Right cardiac atrium (tissue), 5 donors: Measurements from ENCODE around the gene AEBP2. TPM values are rescaled to one million over a fixed set of nuclear protein-coding genes. Genes with fewer than 3 reads are reported as not detected.

Experiments
- ATAC-seq, 2 donors: fragments of 200-7000 bp; cut with Tn5 transposase; one replicate each; pipeline versions ENCODE4 v1.8.0 to v1.9.1; 2020; ENCODE audit warnings: moderate library complexity in 2 of 2, mild to moderate bottlenecking in 1 of 2
- DNase-seq, 3 donors: peaks; one replicate each; pipeline ENCODE4 v3.0.0-alpha.2; 2020
- H3K27ac ChIP-seq: one replicate; pipeline ENCODE4 v1.5.1; 2013; ENCODE audit warnings: mild to moderate bottlenecking, low read length, control low read depth, moderate library complexity
- H3K27me3 ChIP-seq: one replicate; pipeline ENCODE4 v1.6.1; 2013; ENCODE audit not compliant: control insufficient read depth, insufficient read depth
- H3K4me1 ChIP-seq: one replicate; pipeline ENCODE4 v1.6.1; 2013; ENCODE audit warnings: low read length; ENCODE audit not compliant: control insufficient read depth, insufficient read depth
- H3K4me3 ChIP-seq: one replicate; pipeline ENCODE4 v1.5.1; 2013; ENCODE audit warnings: low read length, control low read depth
- H3K9me3 ChIP-seq: one replicate; pipeline ENCODE4 v1.6.1; 2013; ENCODE audit warnings: low read length; ENCODE audit not compliant: control insufficient read depth
- WGBS: extraction: QIAGEN DNeasy Blood & Tissue Kit; methylation state at CpG from one replicate; pipeline ENCODE4 v1.1.7; 2013; 5-methylcytosine and 5-hydroxymethylcytosine counted together
- intact Hi-C, 4 donors: fragments of 100-400 bp; cut with DNase I; formaldehyde crosslinking; loops; one replicate each; pipeline versions ENCODE4 v1.11.0 to v1.14.0; 2022 to 2023
- polyA plus RNA-seq: library from polyadenylated mRNA; stranded (reverse); fragments of 200-250 nt; gene quantifications from one replicate; pipeline ENCODE4 v1.2.3, GENCODE V29; 2013
- total RNA-seq, 4 donors: library from RNA; stranded (reverse); fragmentation: NEBNext Ultra II Directional; extraction: Animal tissue kit (Norgen Biotek cat#: 25700); gene quantifications; one replicate each; pipeline ENCODE4 v1.2.1, GENCODE V29; 2021
- donor health status: healthy with polysubstance abuse.
- donor health status: DM: no; HTN: yes; CAD: no.
- donor health status: DM: no; HTN: no; CAD: no.
- donor health status: DM: no; HTN: yes; CAD: no; lungs with severe emphysema.
- donor health status: DM: yes; HTN: yes; CAD: no.

The AEBP2 gene
- total and polyA plus RNA-seq, 5 donors = 11.9 to 35.3 (median 34.0) TPM

- H3K27me3 ChIP-seq = no peaks in the 10 kb centered on the region
- ATAC-seq = peak; percentile 55 to 68
- no peaks in the 10 kb centered on the region for H3K4me1 ChIP-seq
- H3K27ac ChIP-seq = peak overlapping the region; percentile 84
- peak; percentile 54 to 83 (median 82) for DNase-seq
- H3K9me3 ChIP-seq = no peaks in the 10 kb centered on the region
- H3K4me3 ChIP-seq = peak overlapping the region; percentile 76
- WGBS = under 1% methylated on average over 71 of the region's 71 CpGs
- intact Hi-C loops = no loop called here
These were observed 947 bp downstream of the AEBP2 start for GRCh38 chr12:19440019-19440858.

GRCh38 chr12:19440916-19441315 lies 1.6 kb downstream of the AEBP2 start:
- Histone ChIP-seq H3K9me3 (no peaks in the 10 kb centered on the region), H3K27ac (no peak overlapping the region), H3K27me3 (no peaks in the 10 kb centered on the region), H3K4me1 (no peaks in the 10 kb centered on the region), H3K4me3 (peak overlapping the region; percentile 76)
- intact Hi-C loops = no loop called here
- ATAC-seq = no peak
- no peak for DNase-seq
- WGBS = 8% methylated on average over 8 of the region's 8 CpGs

- Histone ChIP-seq H3K27me3 (no peaks in the 10 kb centered on the region), H3K9me3 (no peaks in the 10 kb centered on the region), H3K4me1 (peaks cover under 1% of the 10 kb centered on the region), H3K4me3 (no peak overlapping the region), H3K27ac (no peak overlapping the region)
- intact Hi-C loops = no loop called here
- DNase-seq (no peak), ATAC-seq (no peak)
- 91% methylated on average over 4 of the region's 4 CpGs for WGBS
These were observed 4.3 kb downstream of the AEBP2 start for GRCh38 chr12:19443585-19443984.

GRCh38 chr12:19444097-19444496 lies 4.8 kb downstream of the AEBP2 start:
- Histone ChIP-seq H3K27me3 (no peaks in the 10 kb centered on the region), H3K4me3 (no peak overlapping the region), H3K9me3 (no peaks in the 10 kb centered on the region), H3K27ac (no peak overlapping the region), H3K4me1 (peaks cover 2% of the 10 kb centered on the region)
- DNase-seq (no peak), ATAC-seq (no peak)
- 57% methylated on average over 3 of the region's 3 CpGs for whole genome bisulfite sequencing
- intact Hi-C loops = no loop called here

- Histone ChIP-seq H3K9me3 (no peaks in the 10 kb centered on the region), H3K4me3 (no peak overlapping the region), H3K27me3 (no peaks in the 10 kb centered on the region), H3K27ac (no peak overlapping the region), H3K4me1 (peaks cover 5% of the 10 kb centered on the region)
- DNase-seq = no peak
- ATAC-seq = no peak
- intact Hi-C loops = no loop called here
- 79% methylated on average over 8 of the region's 8 CpGs for WGBS
These were observed 8.1 kb downstream of the AEBP2 start for GRCh38 chr12:19447386-19447785.

GRCh38 chr12:19449814-19450213 lies 10.5 kb downstream of the AEBP2 start:
- no peaks in the 10 kb centered on the region for H3K9me3 ChIP-seq
- DNase-seq (no peak), ATAC-seq (no peak)
- 83% methylated on average over 4 of the region's 4 CpGs for WGBS
- H3K4me3 ChIP-seq = no peak overlapping the region
- no peak overlapping the region for H3K27ac ChIP-seq
- intact Hi-C loops = no loop called here
- no peaks in the 10 kb centered on the region for H3K27me3 ChIP-seq
- peaks cover 5% of the 10 kb centered on the region for H3K4me1 ChIP-seq

GRCh38 chr12:19450362-19450761 lies 11.1 kb downstream of the AEBP2 start:
- Histone ChIP-seq H3K27ac (no peak overlapping the region), H3K9me3 (no peaks in the 10 kb centered on the region), H3K27me3 (no peaks in the 10 kb centered on the region), H3K4me1 (peaks cover 5% of the 10 kb centered on the region), H3K4me3 (no peak overlapping the region)
- ATAC-seq (no peak), DNase-seq (no peak)
- intact Hi-C loops = no loop called here
- WGBS = 74% methylated on average over 4 of the region's 4 CpGs

GRCh38 chr12:19451196-19451595 lies 11.9 kb downstream of the AEBP2 start:
- H3K4me3 ChIP-seq = no peak overlapping the region
- DNase-seq = no peak
- peaks cover 5% of the 10 kb centered on the region for H3K4me1 ChIP-seq
- H3K9me3 ChIP-seq = no peaks in the 10 kb centered on the region
- peak; percentile 36 to 63 for ATAC-seq
- H3K27ac ChIP-seq = peak overlapping the region; percentile 6
- no peaks in the 10 kb centered on the region for H3K27me3 ChIP-seq
- 46% methylated on average over 6 of the region's 6 CpGs for WGBS
- intact Hi-C loops = no loop called here

GRCh38 chr12:19453961-19454360 lies 14.7 kb downstream of the AEBP2 start:
- no peak for ATAC-seq
- H3K4me1 ChIP-seq = peaks cover 16% of the 10 kb centered on the region
- 85% methylated on average over 7 of the region's 7 CpGs for WGBS

GRCh38 chr12:19454837-19455236 lies 15.5 kb downstream of the AEBP2 start:
- no peak for DNase-seq
- no peak for ATAC-seq
- Histone ChIP-seq H3K4me3 (no peak overlapping the region), H3K4me1 (peaks cover 16% of the 10 kb centered on the region), H3K9me3 (no peaks in the 10 kb centered on the region), H3K27me3 (no peaks in the 10 kb centered on the region), H3K27ac (no peak overlapping the region)
- intact Hi-C loops = no loop called here
- WGBS = 83% methylated on average over 2 of the region's 2 CpGs

More at GRCh38 chr12:19453961-19454360, 14.7 kb downstream of the AEBP2 start:
- no peak for DNase-seq
- no peaks in the 10 kb centered on the region for H3K27me3 ChIP-seq
- intact Hi-C loops = no loop called here
- H3K27ac ChIP-seq = no peak overlapping the region
- H3K4me3 ChIP-seq = no peak overlapping the region
- no peaks in the 10 kb centered on the region for H3K9me3 ChIP-seq

GRCh38 chr12:19456176-19456575 lies 16.9 kb downstream of the AEBP2 start:
- peak in 2 of 3 donors; percentile 22 to 72 for DNase-seq
- peak; percentile 51 to 59 for ATAC-seq
- H3K4me1 ChIP-seq = peaks cover 15% of the 10 kb centered on the region
- no peak overlapping the region for H3K27ac ChIP-seq
- no peaks in the 10 kb centered on the region for H3K27me3 ChIP-seq
- intact Hi-C loops = no loop called here
- WGBS = 69% methylated on average over 7 of the region's 7 CpGs
- no peak overlapping the region for H3K4me3 ChIP-seq
- no peaks in the 10 kb centered on the region for H3K9me3 ChIP-seq
